CD4-positive, alpha-beta memory T cell (primary cell): ENCODE results near the gene KPNA2. TPM values are rescaled to one million over a fixed set of nuclear protein-coding genes. Genes with fewer than 3 reads are reported as not detected.
"Not testable (repeated sequence)": the region's sequence is repeated elsewhere in the genome, so short reads cannot be mapped to it uniquely, and the experiment has no call there.

Experiments used
- CTCF ChIA-PET: fragments of 350-600 bp; sonication (Branson Sonifier 250); formaldehyde crosslinking; loops from one replicate; lab custom pipeline; 2021; ENCODE audit warnings: inconsistent platforms; ENCODE audit not compliant: partially characterized antibody; lab: Charles Lee
- POLR2A ChIA-PET: fragments of 350-600 bp; sonication (Branson Sonifier 250); formaldehyde crosslinking; loops from one replicate; lab custom pipeline; 2021; ENCODE audit not compliant: partially characterized antibody; lab: Charles Lee
- DNase-seq, 5 donors: peaks; one replicate each; pipeline versions ENCODE4 v3.0.0 to v3.0.0-alpha.2; 2020 to 2022; ENCODE audit warnings: mixed read lengths in 1 of 5
- H3K27ac ChIP-seq: one replicate; pipeline ENCODE4 v1.7.0; 2013; ENCODE audit warnings: low read depth, low read length
- H3K27me3 ChIP-seq: 2 replicates; pipeline ENCODE4 v1.7.0; 2013; ENCODE audit warnings: mild to moderate bottlenecking, low read length, moderate library complexity; ENCODE audit not compliant: insufficient read depth
- H3K36me3 ChIP-seq: 2 replicates; pipeline ENCODE4 v1.7.0; 2013; ENCODE audit warnings: mild to moderate bottlenecking, low read length, moderate library complexity; ENCODE audit not compliant: insufficient read depth
- H3K4me1 ChIP-seq: 2 replicates; pipeline ENCODE4 v1.7.0; 2013; ENCODE audit warnings: mild to moderate bottlenecking, low read length, moderate library complexity; ENCODE audit not compliant: insufficient read depth
- H3K4me3 ChIP-seq, 2 donors: one replicate each; pipeline ENCODE4 v1.7.0; 2013; ENCODE audit warnings: low read length in 2 of 2, mild to moderate bottlenecking in 1 of 2
- H3K9me3 ChIP-seq, 2 donors: one replicate each; pipeline ENCODE4 v1.7.0; 2013; ENCODE audit warnings: low read length in 2 of 2, control low read depth in 1 of 2; ENCODE audit not compliant: control insufficient read depth in 1 of 2
- H3K27ac Mint-ChIP-seq, 7 donors: one replicate each; pipeline ENCODE4 v1.8.0; 2020 to 2021; ENCODE audit warnings: mixed read lengths in 7 of 7, mild to moderate bottlenecking in 6 of 7, inconsistent platforms in 3 of 7, moderate library complexity in 3 of 7
- H3K27me3 Mint-ChIP-seq, 2 donors: one replicate each; pipeline ENCODE4 v1.8.0; 2020 to 2021; ENCODE audit warnings: mixed read lengths in 2 of 2
- H3K36me3 Mint-ChIP-seq, 2 donors: one replicate each; pipeline ENCODE4 v1.8.0; 2020 to 2021; ENCODE audit warnings: mixed read lengths in 2 of 2, inconsistent platforms in 1 of 2, mild to moderate bottlenecking in 1 of 2
- H3K4me1 Mint-ChIP-seq, 4 donors: one replicate each; pipeline ENCODE4 v1.8.0; 2020 to 2021; ENCODE audit warnings: mixed read lengths in 4 of 4, mild to moderate bottlenecking in 1 of 4
- H3K4me3 Mint-ChIP-seq, 8 donors: one replicate each; pipeline ENCODE4 v1.8.0; 2020 to 2021; ENCODE audit warnings: mixed read lengths in 8 of 8, mild to moderate bottlenecking in 7 of 8, moderate library complexity in 6 of 8, inconsistent platforms in 3 of 8
- H3K9me3 Mint-ChIP-seq, 8 donors: one replicate each; pipeline ENCODE4 v1.8.0; 2020 to 2021; ENCODE audit warnings: mixed read lengths in 8 of 8, mild to moderate bottlenecking in 5 of 8, inconsistent platforms in 3 of 8, moderate library complexity in 1 of 8
- intact Hi-C: fragments of 100-400 bp; cut with micrococcal nuclease; formaldehyde crosslinking; loops from one replicate; pipeline ENCODE4 v1.15.1; 2023
- polyA plus RNA-seq, 2 donors: library from polyadenylated mRNA; unstranded; fragments of 300-500 nt; fragmentation: Illumina TruSeq; gene quantifications; one replicate each; pipeline ENCODE4 v1.2.3, GENCODE V29; 2021
- total RNA-seq, 2 experiments: library from RNA; stranded (reverse); gene quantifications; one replicate each; pipeline ENCODE4 v1.2.3, GENCODE V29; 2021

The KPNA2 gene
- total and polyA plus RNA-seq, 4 experiments from 2014 or later = 12.6 to 34.1 (median 19.1) TPM

DNA sequence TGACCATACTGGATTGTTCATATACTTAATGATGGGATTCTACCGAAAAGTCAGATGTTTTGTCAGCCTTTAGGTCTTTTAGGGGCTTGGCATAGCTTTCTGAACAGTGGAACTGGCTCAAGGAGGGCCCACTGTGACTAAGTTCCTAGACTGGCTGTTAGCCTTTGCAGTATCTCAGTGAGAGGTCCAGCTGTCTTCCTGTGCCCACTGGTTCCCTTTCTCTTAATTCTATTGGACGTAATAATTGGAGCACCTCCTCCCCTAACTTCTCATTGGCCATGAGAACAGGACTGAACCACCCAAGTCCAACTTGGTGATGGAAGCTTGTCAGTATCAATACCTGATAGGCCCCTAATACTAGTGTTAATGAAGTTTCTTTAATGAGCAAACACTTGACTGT is 13.5 kb downstream of the KPNA2 start:
- H3K27ac Mint-ChIP-seq = no peak overlapping the region
- DNase-seq = no peak
- H3K4me3 Mint-ChIP-seq = no peak overlapping the region
- H3K4me1 Mint-ChIP-seq = no peaks in the 10 kb centered on the region
- no peaks in the 10 kb centered on the region for H3K27me3 Mint-ChIP-seq
- ChIA-PET POLR2A (no interaction called here), CTCF (interaction anchor here (1.1 kb wide), 1 partner anchor 11 kb away, joined by 3 read pairs; no protein-coding TSS in a partner anchor)
- H3K9me3 ChIP-seq = no peaks in the 10 kb centered on the region
- intact Hi-C loops = no loop called here
- H3K36me3 Mint-ChIP-seq = peaks cover 24 to 26% of the 10 kb centered on the region in 2 donors
- no peaks in the 10 kb centered on the region for H3K4me1 ChIP-seq
- no peak overlapping the region for H3K27ac ChIP-seq
- no peaks in the 10 kb centered on the region for H3K27me3 ChIP-seq
- H3K4me3 ChIP-seq = no peak overlapping the region
- peaks cover 13% of the 10 kb centered on the region for H3K36me3 ChIP-seq
- no peaks in the 10 kb centered on the region for H3K9me3 Mint-ChIP-seq

DNA sequence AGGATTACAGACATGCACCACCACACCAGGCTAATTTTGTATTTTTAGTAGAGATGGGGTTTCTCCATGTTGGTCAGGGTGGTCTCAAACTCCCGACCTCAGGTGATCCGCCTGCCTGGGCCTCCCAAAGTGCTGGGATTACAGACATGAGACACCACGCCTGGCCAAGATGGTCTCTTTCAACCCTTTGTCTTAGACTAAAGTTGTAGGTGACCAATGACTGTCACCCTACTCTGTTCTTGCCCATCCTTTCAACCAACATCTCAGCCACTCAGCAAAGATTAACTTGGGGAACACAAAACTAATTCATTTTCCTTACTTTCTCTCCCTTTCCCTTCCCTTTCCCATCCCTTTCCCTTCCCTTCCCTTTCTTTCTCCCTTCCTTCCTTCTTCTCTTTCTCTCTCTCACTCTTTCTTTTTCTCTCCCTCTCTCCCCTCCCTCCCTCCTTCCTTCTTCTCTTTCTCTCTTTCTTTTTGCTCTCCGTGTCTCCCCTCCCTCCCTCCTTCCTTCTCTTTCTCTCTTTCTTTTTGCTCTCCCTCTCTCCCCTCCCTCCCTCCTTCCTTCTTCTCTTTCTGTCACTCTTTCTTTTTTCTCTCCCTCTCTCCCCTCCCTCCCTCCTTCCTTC is 14.4 kb downstream of the KPNA2 start:
- H3K27ac ChIP-seq, H3K9me3 ChIP-seq, H3K4me1 Mint-ChIP-seq, H3K4me1 ChIP-seq, POLR2A ChIA-PET, H3K36me3 ChIP-seq, H3K27me3 ChIP-seq, H3K9me3 Mint-ChIP-seq, DNase-seq, H3K4me3 ChIP-seq, H3K27ac Mint-ChIP-seq, H3K4me3 Mint-ChIP-seq, H3K27me3 Mint-ChIP-seq: not testable (repeated sequence)
- CTCF ChIA-PET = interaction anchor here (1.1 kb wide), 1 partner anchor 10 kb away, joined by 3 read pairs; no protein-coding TSS in a partner anchor
- intact Hi-C loops = loop anchor here (10.0 kb wide), 1 partner anchor 125 kb away; no protein-coding TSS in a partner anchor
- peaks cover 15 to 18% of the 10 kb centered on the region in 2 donors for H3K36me3 Mint-ChIP-seq

DNA sequence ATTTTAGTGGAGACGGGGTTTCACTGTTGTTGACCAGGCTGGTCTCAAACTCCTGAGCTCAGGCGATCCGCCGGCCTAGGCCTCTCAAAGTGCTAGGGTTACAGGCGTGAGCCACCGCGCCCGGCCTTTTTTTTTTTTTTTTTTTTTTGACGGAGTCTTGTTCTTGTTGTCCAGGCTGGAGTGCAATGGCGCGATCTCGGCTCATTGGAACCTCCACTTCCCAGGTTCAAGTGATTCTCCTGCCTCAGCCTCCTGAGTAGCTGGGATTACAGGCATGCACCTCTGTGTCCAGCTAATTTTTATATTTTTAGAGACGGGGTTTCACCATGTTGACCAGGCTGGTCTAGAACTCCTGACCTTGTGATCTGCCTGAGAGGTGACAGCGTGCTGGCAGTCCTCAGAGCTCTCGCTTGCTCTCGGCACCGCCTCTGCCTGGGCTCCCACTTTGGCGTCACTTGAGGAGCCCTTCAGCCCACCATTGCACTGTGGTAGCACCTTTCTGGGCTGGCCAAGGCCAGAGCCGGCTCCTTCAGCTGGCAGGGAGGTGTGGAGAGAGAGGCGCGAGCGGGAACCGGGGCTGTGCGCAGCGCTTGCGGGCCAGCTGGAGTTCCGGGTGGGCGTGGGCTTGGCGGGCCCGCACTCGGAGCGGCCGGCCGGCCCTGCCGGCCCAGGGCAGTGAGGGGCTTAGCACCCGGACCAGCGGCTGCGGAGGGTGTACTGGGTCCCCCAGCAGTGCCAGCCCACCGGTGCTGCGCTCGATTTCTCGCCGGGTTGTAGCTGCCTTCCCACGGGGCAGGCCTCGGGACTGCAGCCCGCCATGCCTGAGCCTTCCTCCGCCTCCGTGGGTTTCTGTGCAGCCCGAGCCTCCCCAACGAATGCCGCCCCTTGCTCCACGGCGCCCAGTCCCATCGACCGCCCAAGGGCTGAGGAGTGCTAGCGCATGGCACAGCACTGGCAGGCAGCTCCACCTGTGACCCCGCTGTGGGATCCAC is 16.1 kb downstream of the KPNA2 start:
- H3K4me3 Mint-ChIP-seq, DNase-seq, H3K27ac ChIP-seq, H3K36me3 Mint-ChIP-seq, H3K9me3 Mint-ChIP-seq, H3K27me3 Mint-ChIP-seq, H3K4me3 ChIP-seq, H3K27ac Mint-ChIP-seq, POLR2A ChIA-PET, H3K4me1 ChIP-seq, H3K4me1 Mint-ChIP-seq, H3K36me3 ChIP-seq, H3K27me3 ChIP-seq, H3K9me3 ChIP-seq: not testable (repeated sequence)
- intact Hi-C loops = loop anchor here (10.0 kb wide), 1 partner anchor 123 kb away; no protein-coding TSS in a partner anchor
- CTCF ChIA-PET = interaction anchor here (0.6 to 0.7 kb wide), 2 partner anchors 407 to 550 kb away, joined by 3 read pairs; no protein-coding TSS in a partner anchor

GRCh38 chr17:68052810-68053209 is 17.3 kb downstream of the KPNA2 start:
- ChIA-PET CTCF (interaction anchor here (0.6 to 6.6 kb wide), 2 partner anchors 414 to 551 kb away, joined by 3 to 60 read pairs; no protein-coding TSS in a partner anchor), POLR2A (no interaction called here)
- Histone ChIP-seq H3K36me3 (no peaks in the 10 kb centered on the region), H3K4me1 (no peaks in the 10 kb centered on the region), H3K27ac (no peak overlapping the region), H3K4me3 (no peak overlapping the region), H3K27me3 (no peaks in the 10 kb centered on the region), H3K9me3 (no peaks in the 10 kb centered on the region)
- peaks cover 0 to under 1% of the 10 kb centered on the region in 2 donors for H3K36me3 Mint-ChIP-seq
- no peaks in the 10 kb centered on the region for H3K27me3 Mint-ChIP-seq
- no peak for DNase-seq
- H3K4me3 Mint-ChIP-seq = no peak overlapping the region
- intact Hi-C loops = loop anchor here (10.0 kb wide), 1 partner anchor 122 kb away; no protein-coding TSS in a partner anchor
- H3K27ac Mint-ChIP-seq = no peak overlapping the region
- H3K4me1 Mint-ChIP-seq = peaks cover 0 to 4% (median 4%) of the 10 kb centered on the region in 4 donors
- no peaks in the 10 kb centered on the region for H3K9me3 Mint-ChIP-seq

DNA sequence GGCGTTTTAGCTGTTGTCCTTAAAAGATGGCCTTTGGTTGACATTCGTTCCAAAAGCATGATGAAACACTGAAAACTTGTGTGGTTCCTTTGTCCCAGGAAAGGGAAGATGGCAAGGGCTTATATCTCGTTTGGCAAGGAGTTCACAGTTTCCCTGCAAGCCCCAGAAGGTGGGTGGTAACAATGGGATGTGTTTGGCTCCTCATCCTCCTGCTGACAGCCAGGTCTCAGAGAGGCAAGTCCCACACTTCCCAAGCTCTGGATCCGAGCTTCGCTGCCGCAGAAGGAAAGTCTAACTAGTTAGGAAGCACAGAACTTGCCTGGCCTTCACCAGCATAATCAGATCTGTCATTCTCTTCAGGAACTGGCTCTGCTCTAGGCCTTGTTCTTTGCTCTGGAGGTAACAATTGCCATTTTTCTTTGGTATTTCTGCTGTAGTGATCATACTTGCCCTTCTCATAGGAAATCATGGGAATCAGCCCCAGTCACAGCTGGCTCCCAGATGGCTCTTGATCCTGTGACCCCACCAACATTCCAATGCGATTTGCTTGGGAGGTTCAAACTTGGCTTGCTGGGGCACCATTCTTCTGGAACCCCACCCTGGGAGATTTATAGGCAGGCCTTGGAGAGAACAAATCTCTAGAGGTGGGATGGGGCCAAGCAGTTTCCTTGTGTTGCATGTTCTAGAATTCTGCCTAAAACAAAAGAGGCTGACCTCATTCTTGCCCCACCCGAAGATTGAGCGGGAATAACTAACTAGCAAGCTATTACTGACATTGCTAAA is 17.9 kb downstream of the KPNA2 start:
- Mint-ChIP-seq H3K27ac (peak overlapping the region in 1 of 7 donors; percentile 50), H3K9me3 (no peaks in the 10 kb centered on the region), H3K4me1 (peaks cover 0 to 6% (median 4%) of the 10 kb centered on the region in 4 donors), H3K27me3 (no peaks in the 10 kb centered on the region), H3K4me3 (peak overlapping the region in 1 of 8 donors; percentile 8), H3K36me3 (no peaks in the 10 kb centered on the region)
- no peak for DNase-seq
- ChIA-PET POLR2A (no interaction called here), CTCF (interaction anchor here (6.6 kb wide), 1 partner anchor 413 kb away, joined by 60 read pairs; no protein-coding TSS in a partner anchor)
- no peaks in the 10 kb centered on the region for H3K4me1 ChIP-seq
- H3K27ac ChIP-seq = no peak overlapping the region
- no peaks in the 10 kb centered on the region for H3K27me3 ChIP-seq
- H3K36me3 ChIP-seq = no peaks in the 10 kb centered on the region
- H3K9me3 ChIP-seq = no peaks in the 10 kb centered on the region
- H3K4me3 ChIP-seq = no peak overlapping the region
- intact Hi-C loops = loop anchor here (10.0 kb wide), 1 partner anchor 121 kb away; no protein-coding TSS in a partner anchor

DNA sequence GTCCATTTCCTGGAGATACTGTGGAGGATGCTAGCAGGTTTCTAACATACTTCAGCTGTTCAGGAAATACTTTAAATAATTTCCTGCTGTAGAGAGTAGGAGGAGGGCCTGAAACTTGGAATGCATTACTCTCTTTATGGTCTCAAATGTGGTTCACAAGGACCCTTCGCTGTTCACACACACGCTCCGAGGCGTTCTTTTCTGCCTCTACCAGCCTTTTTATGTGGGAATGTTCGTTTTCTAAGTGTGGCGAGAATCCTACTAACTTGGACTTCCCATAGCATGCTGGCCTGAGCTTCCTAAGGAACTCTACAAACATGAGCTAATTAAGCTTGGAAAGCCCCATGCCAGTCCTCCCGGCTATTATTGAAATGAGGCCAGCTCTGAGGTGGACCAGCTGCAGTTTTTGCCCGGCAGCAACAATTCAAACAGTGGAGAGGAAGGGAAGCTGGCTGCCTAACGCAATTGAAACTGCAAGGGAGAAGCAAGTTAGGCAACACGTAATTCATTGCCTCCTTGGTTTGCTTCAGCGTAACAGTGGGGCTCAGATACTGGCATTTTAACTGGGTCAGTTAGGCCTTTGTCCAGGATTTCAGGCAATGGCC is 18.9 kb downstream of the KPNA2 start:
- Mint-ChIP-seq H3K27me3 (no peaks in the 10 kb centered on the region), H3K4me1 (peaks cover 0 to 6% (median 4%) of the 10 kb centered on the region in 4 donors), H3K9me3 (no peaks in the 10 kb centered on the region), H3K36me3 (no peaks in the 10 kb centered on the region), H3K4me3 (no peak overlapping the region), H3K27ac (no peak overlapping the region)
- Histone ChIP-seq H3K4me1 (no peaks in the 10 kb centered on the region), H3K4me3 (no peak overlapping the region), H3K9me3 (no peaks in the 10 kb centered on the region), H3K27me3 (no peaks in the 10 kb centered on the region), H3K36me3 (no peaks in the 10 kb centered on the region), H3K27ac (no peak overlapping the region)
- ChIA-PET CTCF (interaction anchor here (6.6 kb wide), 1 partner anchor 412 kb away, joined by 60 read pairs; no protein-coding TSS in a partner anchor), POLR2A (no interaction called here)
- intact Hi-C loops = loop anchor here (10.0 kb wide), 1 partner anchor 120 kb away; no protein-coding TSS in a partner anchor
- DNase-seq = no peak
